ENCODE results near the gene TAS2R41. TPM values are rescaled to one million over a fixed set of nuclear protein-coding genes. Genes with fewer than 3 reads are reported as not detected.
"Not testable (repeated sequence)": the region's sequence is repeated elsewhere in the genome, so short reads cannot be mapped to it uniquely, and the experiment has no call there.

Gene TAS2R41
- total RNA-seq, 1 donor = 0.09 TPM

DNA sequence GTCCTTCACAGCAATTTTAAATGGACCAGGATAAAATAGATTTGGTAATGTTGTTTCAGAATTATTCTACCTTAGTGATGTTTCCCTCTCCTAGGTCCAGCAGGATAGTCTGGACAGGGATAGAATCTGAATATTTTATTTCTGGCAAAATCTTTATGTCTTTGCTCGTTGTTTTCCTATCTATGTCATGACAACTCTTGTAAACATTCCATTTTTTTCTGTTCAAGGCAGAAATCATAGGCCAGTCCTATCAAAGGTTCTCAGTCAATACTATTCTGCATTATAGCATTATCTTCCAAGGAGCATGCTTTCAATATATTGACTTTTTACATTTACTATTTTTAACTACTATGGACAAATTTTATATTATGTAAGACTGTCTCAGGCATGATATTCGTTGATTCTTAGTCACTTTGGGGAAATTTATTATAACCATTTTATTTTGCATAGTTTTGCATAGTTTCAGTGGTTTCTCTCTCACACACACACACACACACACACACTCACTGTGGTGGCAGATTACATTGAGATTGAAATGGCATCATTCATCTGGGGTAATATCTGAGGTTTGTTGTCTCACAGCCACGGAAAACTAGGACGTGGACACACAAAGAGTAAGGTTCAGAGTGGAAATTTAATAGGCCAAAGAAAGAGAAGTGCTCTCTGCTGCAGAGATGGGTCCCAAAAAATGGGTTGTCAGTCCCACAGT is 17.2 kb upstream of the TAS2R41 start:
- DNase-seq (ENCODE audit: low read depth) = no peak
- no peak overlapping the region for H3K4me3 ChIP-seq (ENCODE audit: low read depth, low read length)
- TF ChIP-seq, protein P1, sequence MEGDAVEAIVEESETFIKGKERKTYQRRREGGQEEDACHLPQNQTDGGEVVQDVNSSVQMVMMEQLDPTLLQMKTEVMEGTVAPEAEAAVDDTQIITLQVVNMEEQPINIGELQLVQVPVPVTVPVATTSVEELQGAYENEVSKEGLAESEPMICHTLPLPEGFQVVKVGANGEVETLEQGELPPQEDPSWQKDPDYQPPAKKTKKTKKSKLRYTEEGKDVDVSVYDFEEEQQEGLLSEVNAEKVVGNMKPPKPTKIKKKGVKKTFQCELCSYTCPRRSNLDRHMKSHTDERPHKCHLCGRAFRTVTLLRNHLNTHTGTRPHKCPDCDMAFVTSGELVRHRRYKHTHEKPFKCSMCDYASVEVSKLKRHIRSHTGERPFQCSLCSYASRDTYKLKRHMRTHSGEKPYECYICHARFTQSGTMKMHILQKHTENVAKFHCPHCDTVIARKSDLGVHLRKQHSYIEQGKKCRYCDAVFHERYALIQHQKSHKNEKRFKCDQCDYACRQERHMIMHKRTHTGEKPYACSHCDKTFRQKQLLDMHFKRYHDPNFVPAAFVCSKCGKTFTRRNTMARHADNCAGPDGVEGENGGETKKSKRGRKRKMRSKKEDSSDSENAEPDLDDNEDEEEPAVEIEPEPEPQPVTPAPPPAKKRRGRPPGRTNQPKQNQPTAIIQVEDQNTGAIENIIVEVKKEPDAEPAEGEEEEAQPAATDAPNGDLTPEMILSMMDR (IDR thresholded peaks at IDR 0.05; ENCODE audit: insufficient read depth, low read length) = no peak

DNA sequence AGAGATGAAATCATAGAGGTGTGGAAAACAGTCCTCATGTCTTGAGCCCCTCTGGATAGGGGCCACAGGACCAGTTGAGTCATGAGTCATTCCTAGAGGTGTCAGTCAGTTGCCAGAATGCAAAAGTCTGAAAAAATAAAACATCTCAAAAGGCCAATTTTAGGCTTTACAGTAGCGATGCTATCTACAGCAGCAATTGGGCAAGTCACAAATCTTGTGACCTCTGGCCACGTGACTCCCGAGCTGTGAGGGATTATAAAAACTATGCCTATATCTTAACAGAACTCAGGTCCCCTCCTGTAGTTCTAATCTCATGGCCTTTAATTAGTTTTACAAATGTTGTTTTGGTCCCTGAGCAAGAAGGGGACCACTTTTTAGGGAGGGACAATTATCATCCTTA is 15.6 kb upstream of the TAS2R41 start:
- no peak for DNase-seq (ENCODE audit: low read depth)
- no peak overlapping the region for H3K4me3 ChIP-seq (ENCODE audit: low read depth, low read length)
- TF ChIP-seq, protein P1 (IDR thresholded peaks at IDR 0.05; ENCODE audit: insufficient read depth, low read length) = no peak

DNA sequence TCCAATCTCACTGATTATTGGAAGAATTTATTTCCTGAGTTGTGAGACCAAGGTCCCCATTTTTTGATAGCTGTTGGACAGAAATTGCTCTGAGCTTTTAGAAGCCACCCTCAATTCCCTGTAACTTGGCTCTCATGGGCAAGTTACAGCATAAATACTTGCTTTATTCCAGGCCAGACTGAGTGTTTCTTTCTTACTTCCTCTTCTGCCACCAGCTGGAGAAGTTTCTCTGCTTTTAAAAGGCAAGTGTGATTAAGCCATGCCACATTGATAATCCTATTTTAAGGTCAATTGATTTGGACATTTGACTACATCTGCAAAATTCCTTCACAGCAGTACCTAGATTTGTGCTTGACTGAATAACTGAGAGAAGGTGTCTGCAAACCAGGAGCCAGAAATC is 14.1 kb upstream of the TAS2R41 start:
- TF ChIP-seq, protein P1 (IDR thresholded peaks at IDR 0.05; ENCODE audit: insufficient read depth, low read length) = no peak
- no peak overlapping the region for H3K4me3 ChIP-seq (ENCODE audit: low read depth, low read length)
- DNase-seq (ENCODE audit: low read depth) = no peak

DNA sequence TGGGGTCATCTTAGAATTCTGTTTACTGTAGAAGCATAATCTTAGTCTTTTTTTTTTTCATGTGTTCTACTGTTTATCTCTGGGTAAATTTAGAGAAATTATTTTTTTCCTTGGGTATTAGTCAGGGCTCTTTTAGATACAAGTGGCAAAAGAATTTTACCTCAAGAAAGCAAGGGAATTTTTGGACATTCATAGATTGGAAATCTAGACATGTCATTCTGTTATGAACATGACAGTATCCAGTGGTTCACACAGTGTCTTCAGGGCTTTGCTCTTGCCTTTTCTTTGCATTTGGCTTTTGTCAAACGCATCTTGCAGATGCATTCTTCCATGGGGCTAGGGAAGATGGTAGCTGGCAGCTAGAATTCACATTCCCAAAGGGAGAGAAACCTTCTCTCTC is 13.7 kb upstream of the TAS2R41 start:
- no peak for DNase-seq (ENCODE audit: low read depth)
- TF ChIP-seq, protein P1 (IDR thresholded peaks at IDR 0.05; ENCODE audit: insufficient read depth, low read length) = no peak
- H3K4me3 ChIP-seq (ENCODE audit: low read depth, low read length) = no peak overlapping the region

DNA sequence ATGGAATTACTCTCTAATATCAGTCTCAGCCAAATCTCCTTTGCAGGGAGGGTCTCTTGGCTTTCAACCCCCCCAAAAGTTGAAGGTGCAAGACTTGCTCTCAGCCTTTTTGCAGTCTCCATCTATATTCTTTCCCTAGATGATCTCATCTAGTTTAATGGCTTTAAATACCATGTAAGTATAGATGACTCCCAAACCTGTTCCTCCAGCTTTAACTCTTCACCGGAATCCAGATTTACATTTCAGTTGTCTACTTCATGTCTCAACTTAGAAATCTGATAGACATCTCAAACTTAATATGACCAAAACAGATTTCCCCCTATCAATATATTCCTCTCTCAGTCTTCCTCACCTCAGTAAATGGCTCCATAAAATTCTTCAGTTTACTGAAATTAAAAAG is 9.9 kb upstream of the TAS2R41 start:
- TF ChIP-seq, protein P1 (IDR thresholded peaks at IDR 0.05; ENCODE audit: insufficient read depth, low read length) = no peak

DNA sequence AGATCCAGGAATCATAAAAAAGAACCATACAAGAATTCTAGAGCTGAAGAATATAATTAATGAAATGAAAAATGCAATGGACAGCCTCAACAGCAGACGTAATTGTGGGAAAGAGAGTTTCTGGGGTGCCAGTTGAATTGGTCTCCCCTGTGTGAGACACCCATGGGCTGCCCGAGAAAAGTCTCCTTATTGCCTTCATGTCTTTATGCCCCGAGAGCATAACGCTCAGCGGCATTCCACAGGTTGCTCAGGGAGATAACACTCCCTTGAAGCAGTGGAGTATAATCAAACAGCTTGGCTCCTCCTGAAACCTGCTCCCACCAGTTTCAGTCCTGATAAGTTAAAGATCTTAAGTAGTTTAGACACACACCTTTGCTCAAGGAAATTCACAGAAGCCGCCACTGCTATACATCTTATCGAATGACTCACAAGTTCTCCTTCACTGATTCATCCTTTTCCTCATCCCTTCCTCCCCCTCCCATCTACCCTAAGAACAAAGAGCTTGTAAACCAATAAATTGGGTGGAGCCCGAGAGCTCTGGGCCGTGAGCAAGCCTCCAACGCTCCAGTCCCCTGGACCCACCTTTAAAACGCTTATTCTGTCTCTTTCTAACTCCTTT is 5.5 kb upstream of the TAS2R41 start:
- not testable (repeated sequence) for H3K4me3 ChIP-seq (ENCODE audit: low read depth, low read length); DNase-seq (ENCODE audit: low read depth)

More for the DNA sequence above, 9.9 kb upstream of the TAS2R41 start:
- DNase-seq (ENCODE audit: low read depth) = no peak
- H3K4me3 ChIP-seq (ENCODE audit: low read depth, low read length) = no peak overlapping the region

DNA sequence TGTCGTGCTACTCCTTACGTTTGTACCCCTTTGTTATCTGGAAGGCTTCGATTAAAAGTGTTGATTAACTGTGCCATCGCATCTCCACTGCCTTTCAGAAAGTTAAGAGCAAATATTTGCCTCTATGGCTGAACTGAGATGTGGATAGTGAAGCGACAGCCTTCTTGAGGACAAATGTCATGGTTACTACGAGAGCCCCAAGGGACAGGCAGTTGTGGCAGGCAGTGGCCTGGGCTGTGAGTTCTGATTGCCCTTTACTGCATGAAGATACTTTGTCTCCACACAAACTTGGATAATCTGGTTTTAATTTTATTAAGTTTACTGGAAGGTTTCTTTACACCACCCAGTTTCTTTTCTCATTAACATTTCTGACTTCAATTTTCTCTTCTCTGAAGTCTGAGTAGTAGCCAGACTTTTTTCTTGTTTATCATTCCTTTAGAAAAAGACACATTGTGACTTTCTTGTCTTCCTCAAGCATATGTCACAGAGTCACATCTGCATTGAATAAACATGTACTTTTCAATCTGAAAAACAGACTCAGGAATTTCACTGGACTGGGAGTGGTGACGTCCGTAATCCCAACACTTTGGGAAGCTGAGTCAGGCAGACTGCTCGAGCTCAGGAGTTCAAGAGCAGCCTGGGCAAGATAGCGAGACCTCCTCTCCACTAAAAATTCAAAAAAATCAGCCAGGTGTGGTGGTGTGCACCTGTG is 1.5 kb downstream of the TAS2R41 start:
- no peak overlapping the region for H3K4me3 ChIP-seq (ENCODE audit: low read depth, low read length)
- no peak for DNase-seq (ENCODE audit: low read depth)
- TF ChIP-seq, protein P1 (IDR thresholded peaks at IDR 0.05; ENCODE audit: insufficient read depth, low read length) = no peak

Data from fibroblast of the aortic adventitia (primary cell).